Gastrocnemius medialis (tissue), 4 donors: ENCODE results near the gene RABGAP1L. TPM values are rescaled to one million over a fixed set of nuclear protein-coding genes. Genes with fewer than 3 reads are reported as not detected.

Experiments
- ATAC-seq, 2 donors: fragments of 150-250 bp; one replicate each; pipeline ENCODE4 v1.9.1; 2016
- DNase-seq, 2 donors: peaks; one replicate each; pipeline ENCODE4 v3.0.0-alpha.2; 2019
- H3K27ac ChIP-seq, 4 donors: fragments of 200-600 bp; sonication (generic); 1 replicate in 1 of 4; 2 replicates in 3 of 4; pipeline ENCODE4 v1.5.1; 2016 to 2018; ENCODE audit warnings: mild to moderate bottlenecking in 2 of 4, moderate library complexity in 1 of 4
- H3K27me3 ChIP-seq, 3 donors: fragments of 200-600 bp; sonication (generic) in 2 of 3; 1 replicate in 1 of 3; 2 replicates in 2 of 3; pipeline versions ENCODE4 v1.5.1 to v1.6.0; 2016 to 2019; ENCODE audit warnings: mild to moderate bottlenecking in 1 of 3, moderate library complexity in 1 of 3
- H3K36me3 ChIP-seq, 2 donors: fragments of 200-600 bp; sonication (generic) in 1 of 2; one replicate each; pipeline ENCODE4 v1.5.1; 2017 to 2018
- H3K4me1 ChIP-seq, 2 donors: fragments of 200-600 bp; sonication (generic) in 1 of 2; one replicate each; pipeline ENCODE4 v1.5.1; 2016 to 2017; ENCODE audit warnings: mild to moderate bottlenecking in 2 of 2
- H3K4me3 ChIP-seq, 4 donors: fragments of 200-600 bp; sonication (generic) in 3 of 4; 1 replicate in 1 of 4; 2 replicates in 3 of 4; pipeline ENCODE4 v1.5.1; 2016 to 2019; ENCODE audit warnings: mild to moderate bottlenecking in 2 of 4
- H3K9me3 ChIP-seq, 3 donors: fragments of 200-600 bp; sonication (generic) in 2 of 3; 1 replicate in 1 of 3; 2 replicates in 2 of 3; pipeline ENCODE4 v1.5.1; 2016 to 2019
- POLR2A ChIP-seq, 2 donors: fragments of 450-650 bp; IDR thresholded peaks; one replicate each; pipeline ENCODE4 v1.6.1; 2017; ENCODE audit warnings: antibody characterized with exemption in 2 of 2, mild to moderate bottlenecking in 2 of 2, moderate library complexity in 2 of 2
- in situ Hi-C, 4 donors: fragments of 200-750 bp; cut with MboI; loops; one replicate each; pipeline versions ENCODE4 v1.15.0 to v1.8.0; 2017; ENCODE audit warnings: low sequenced_read_pairs in 4 of 4
- intact Hi-C: fragments of 100-400 bp; cut with DNase I; formaldehyde crosslinking; loops from one replicate; pipeline ENCODE4 v1.15.1; 2023; ENCODE audit warnings: low total_unique reads
- total RNA-seq, 4 donors: library from RNA; depleted of rRNA; stranded (reverse); fragments of >200 nt; gene quantifications; one replicate each; pipeline versions ENCODE4 v1.1.0 to v1.2.3, GENCODE V29; 2016
- TF ChIP-seq, protein P1 (sequence below), 5 experiments: fragments of 450-650 bp in 3 of 5; fragments of 200-600 bp in 2 of 5; sonication (generic) in 2 of 5; IDR thresholded peaks in 4 of 5; conservative IDR thresholded peaks in 1 of 5; 1 replicate in 4 of 5; 2 replicates in 1 of 5; pipeline ENCODE4 v1.5.1; 2016 to 2019; ENCODE audit warnings: antibody characterized with exemption in 5 of 5, mild to moderate bottlenecking in 3 of 5, moderate library complexity in 3 of 5

The RABGAP1L gene
- total RNA-seq, 4 donors from 2014 or later, result 8.8 to 22.2 (median 14.9) TPM

DNA sequence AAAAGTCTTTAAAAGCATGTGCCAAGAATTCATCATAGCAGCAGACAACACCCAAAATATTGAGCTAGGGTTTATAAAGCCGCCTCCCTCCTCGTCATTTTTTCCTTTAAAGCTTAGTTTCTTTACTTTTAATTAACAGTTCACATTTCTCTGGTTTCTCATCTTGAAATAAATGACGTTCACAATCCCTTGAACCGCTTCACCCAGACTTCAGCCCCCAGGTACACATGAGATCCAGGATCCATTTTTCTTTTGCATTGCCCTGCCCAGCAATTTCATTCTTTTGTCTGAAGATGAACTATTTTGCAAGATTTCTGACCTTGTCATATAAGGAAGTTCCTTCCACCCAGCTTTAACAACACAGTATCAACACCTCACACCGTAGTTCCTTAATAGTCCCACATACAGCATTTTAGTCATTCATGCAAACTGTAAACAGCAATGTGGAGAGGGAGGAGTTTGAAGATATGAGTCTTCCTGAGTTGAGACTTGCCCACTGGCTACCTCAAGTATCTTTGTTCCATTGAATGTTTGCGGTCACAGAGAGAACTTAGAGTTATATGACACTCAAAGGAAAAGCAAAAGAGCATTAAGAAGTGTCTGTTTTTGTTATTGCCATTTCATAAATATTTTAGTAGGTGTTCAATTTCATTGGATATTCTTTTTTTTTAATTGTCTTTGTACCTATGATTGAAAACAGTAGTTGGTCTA is 805.1 kb downstream of the RABGAP1L start:
- Histone ChIP-seq H3K9me3 (no peaks in the 10 kb centered on the region), H3K4me3 (no peak overlapping the region), H3K27me3 (no peaks in the 10 kb centered on the region), H3K36me3 (no peaks in the 10 kb centered on the region), H3K27ac (peak overlapping the region; percentile 34 to 70 (median 51)), H3K4me1 (peaks cover 28 to 34% of the 10 kb centered on the region in 2 donors)
- no peak for TF ChIP-seq POLR2A (IDR thresholded peaks at IDR 0.05)
- TF ChIP-seq, protein P1, sequence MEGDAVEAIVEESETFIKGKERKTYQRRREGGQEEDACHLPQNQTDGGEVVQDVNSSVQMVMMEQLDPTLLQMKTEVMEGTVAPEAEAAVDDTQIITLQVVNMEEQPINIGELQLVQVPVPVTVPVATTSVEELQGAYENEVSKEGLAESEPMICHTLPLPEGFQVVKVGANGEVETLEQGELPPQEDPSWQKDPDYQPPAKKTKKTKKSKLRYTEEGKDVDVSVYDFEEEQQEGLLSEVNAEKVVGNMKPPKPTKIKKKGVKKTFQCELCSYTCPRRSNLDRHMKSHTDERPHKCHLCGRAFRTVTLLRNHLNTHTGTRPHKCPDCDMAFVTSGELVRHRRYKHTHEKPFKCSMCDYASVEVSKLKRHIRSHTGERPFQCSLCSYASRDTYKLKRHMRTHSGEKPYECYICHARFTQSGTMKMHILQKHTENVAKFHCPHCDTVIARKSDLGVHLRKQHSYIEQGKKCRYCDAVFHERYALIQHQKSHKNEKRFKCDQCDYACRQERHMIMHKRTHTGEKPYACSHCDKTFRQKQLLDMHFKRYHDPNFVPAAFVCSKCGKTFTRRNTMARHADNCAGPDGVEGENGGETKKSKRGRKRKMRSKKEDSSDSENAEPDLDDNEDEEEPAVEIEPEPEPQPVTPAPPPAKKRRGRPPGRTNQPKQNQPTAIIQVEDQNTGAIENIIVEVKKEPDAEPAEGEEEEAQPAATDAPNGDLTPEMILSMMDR (IDR thresholded peaks at IDR 0.05 in 4 of 5, conservative IDR thresholded peaks at IDR 0.05 in 1 of 5), result no peak
- DNase-seq (no peak), ATAC-seq (peak; percentile 10 to 13)
- intact Hi-C loops (no loop called here), in situ Hi-C loops (no loop called here)

DNA sequence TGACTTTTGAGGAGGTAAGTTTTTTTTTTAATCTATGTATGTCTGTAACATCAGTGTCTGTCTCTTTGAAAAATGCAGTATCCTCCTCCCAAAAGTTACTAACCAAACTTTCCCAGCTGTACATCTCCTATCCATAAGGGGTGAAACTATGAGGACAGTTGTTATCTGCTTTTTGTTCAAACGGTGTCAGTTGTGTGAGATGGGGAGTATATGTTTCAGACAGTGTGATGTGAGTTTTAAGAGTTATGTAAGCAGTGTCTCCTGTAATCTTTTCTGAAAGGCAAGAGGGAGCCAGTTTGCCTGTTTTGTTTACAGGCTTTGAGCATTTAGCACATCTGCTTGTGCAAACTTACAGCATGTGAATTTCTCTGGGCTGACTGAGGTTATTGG is 805.6 kb downstream of the RABGAP1L start:
- in situ Hi-C loops, result no loop called here
- Histone ChIP-seq H3K36me3 (no peaks in the 10 kb centered on the region), H3K27me3 (no peaks in the 10 kb centered on the region), H3K27ac (peak overlapping the region; percentile 34 to 70 (median 58)), H3K4me1 (peaks cover 28 to 34% of the 10 kb centered on the region in 2 donors), H3K4me3 (no peak overlapping the region), H3K9me3 (no peaks in the 10 kb centered on the region)
- DNase-seq (no peak), ATAC-seq (peak; percentile 57 to 68)
- intact Hi-C loops, result no loop called here
- TF ChIP-seq, protein P1 (IDR thresholded peaks at IDR 0.05 in 4 of 5, conservative IDR thresholded peaks at IDR 0.05 in 1 of 5), result no peak
- no peak for TF ChIP-seq POLR2A (IDR thresholded peaks at IDR 0.05)

DNA sequence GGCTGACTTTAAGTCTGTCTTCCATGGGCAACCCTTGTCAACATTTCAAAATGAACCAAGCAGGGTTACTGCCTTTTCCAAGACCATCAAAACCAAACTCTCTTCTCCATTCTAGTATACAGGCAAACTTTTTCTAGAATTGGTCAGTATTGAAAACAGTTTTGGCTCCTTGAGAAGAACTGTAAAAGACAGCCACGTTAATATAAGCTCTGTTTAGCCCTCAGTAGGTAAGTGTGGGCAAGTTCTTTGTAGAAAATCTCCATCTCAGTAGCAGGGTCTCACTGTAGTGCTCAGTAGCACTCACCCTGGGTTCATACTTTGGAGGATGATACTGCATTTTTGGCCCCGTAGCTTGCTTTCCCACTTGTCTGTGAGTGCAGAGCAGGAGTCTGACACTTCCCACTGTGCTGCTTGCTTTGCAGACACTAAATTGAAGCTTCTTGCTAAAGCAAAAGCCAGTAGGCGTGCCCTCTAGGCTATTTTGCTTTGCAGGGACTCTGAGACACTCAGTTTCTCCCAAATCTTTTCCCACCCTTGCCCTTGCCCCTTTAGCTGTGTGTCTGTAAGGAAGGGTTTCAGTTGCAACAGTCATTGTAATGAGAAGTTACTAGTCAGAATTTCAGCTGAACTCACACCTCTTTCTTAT is 806.2 kb downstream of the RABGAP1L start:
- H3K27ac ChIP-seq, result peak overlapping the region; percentile 34 to 70 (median 58)
- TF ChIP-seq, protein P1 (IDR thresholded peaks at IDR 0.05 in 4 of 5, conservative IDR thresholded peaks at IDR 0.05 in 1 of 5), result no peak
- no peak for TF ChIP-seq POLR2A (IDR thresholded peaks at IDR 0.05)
- H3K27me3 ChIP-seq, result no peaks in the 10 kb centered on the region
- H3K4me3 ChIP-seq, result no peak overlapping the region
- no peaks in the 10 kb centered on the region for H3K9me3 ChIP-seq
- intact Hi-C loops, result no loop called here
- peaks cover 28 to 34% of the 10 kb centered on the region in 2 donors for H3K4me1 ChIP-seq
- no peaks in the 10 kb centered on the region for H3K36me3 ChIP-seq
- in situ Hi-C loops, result no loop called here
- DNase-seq, result peak in 1 of 2 donors; percentile 25
- ATAC-seq, result peak in 1 of 2 donors; percentile 45

DNA sequence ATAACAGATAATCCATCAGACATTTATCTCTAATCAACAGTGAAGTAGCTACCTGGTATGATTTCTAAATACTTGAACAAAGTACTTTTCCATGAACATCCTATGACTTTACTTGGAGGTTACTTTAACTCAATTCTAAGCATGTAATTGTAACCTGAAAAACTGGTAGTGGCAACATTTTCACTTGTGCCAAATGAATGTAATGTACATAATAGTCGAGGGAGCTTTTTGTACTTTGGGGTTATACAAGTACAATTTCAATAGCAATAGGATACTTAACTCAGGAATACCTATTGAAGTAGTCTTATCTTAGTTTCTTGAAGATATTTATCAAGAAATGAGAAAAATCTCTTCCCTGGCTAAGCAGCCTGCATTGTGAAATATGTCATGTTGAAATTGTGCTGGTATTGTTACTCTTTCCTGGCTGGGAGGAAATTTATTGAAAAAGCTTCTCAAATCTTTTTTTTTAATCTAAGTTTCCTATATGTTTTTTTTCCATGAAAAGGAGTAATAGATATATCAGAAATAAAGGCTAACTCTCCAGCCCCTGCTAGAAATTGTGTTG is 806.8 kb downstream of the RABGAP1L start:
- intact Hi-C loops (no loop called here), in situ Hi-C loops (no loop called here)
- Histone ChIP-seq H3K27ac (peak overlapping the region; percentile 47 to 70 (median 58)), H3K9me3 (no peaks in the 10 kb centered on the region), H3K27me3 (no peaks in the 10 kb centered on the region), H3K4me1 (peaks cover 28 to 34% of the 10 kb centered on the region in 2 donors), H3K36me3 (no peaks in the 10 kb centered on the region), H3K4me3 (no peak overlapping the region)
- ATAC-seq (no peak), DNase-seq (no peak)
- TF ChIP-seq, protein P1 (IDR thresholded peaks at IDR 0.05 in 4 of 5, conservative IDR thresholded peaks at IDR 0.05 in 1 of 5), result no peak
- no peak for TF ChIP-seq POLR2A (IDR thresholded peaks at IDR 0.05)
